IMR-90 (cell line): ENCODE data around the gene RETN. TPM values are rescaled to one million over a fixed set of nuclear protein-coding genes. Genes with fewer than 3 reads are reported as not detected.

Source experiments
- ATAC-seq: fragments of 200-7000 bp; cut with Tn5 transposase; 2 replicates; pipeline ENCODE4 v1.9.1; 2020; ENCODE audit warnings: low read depth, mild to moderate bottlenecking, moderate library complexity
- BruUV-seq: library from RNA; stranded (reverse); fragments of 400-500 nt; replicated peaks from 2 replicates; lab custom pipeline; 2021; lab: Mats Ljungman, UMichigan
- CTCF ChIA-PET: fragments of 300-600 bp; formaldehyde crosslinking; extraction: SDS; loops from one replicate; lab custom pipeline; 2021; ENCODE audit warnings: antibody characterized with exemption; lab: Yijun Ruan, JAX
- POLR2A ChIA-PET: fragments of 300-600 bp; sonication (Branson Sonifier 250); formaldehyde crosslinking; loops from one replicate; lab custom pipeline; 2022; ENCODE audit warnings: antibody characterized with exemption; ENCODE audit not compliant: unreplicated experiment; lab: Charles Lee
- DNase-seq: peaks from one replicate; pipeline ENCODE4 v3.0.0; 2013
- H2AFZ ChIP-seq: replicated peaks from 2 replicates; pipeline ENCODE3; 2013; ENCODE audit warnings: low read length, mild to moderate bottlenecking; ENCODE audit not compliant: poor library complexity
- H2AK5ac ChIP-seq: 2 replicates; pipeline ENCODE4 v1.6.1; 2013; ENCODE audit warnings: low read depth, low read length, inconsistent platforms
- H2AK9ac ChIP-seq: replicated peaks from 2 replicates; pipeline ENCODE3; 2013; ENCODE audit warnings: mild to moderate bottlenecking, low read depth, low read length, moderate library complexity; ENCODE audit not compliant: poor library complexity
- H2BK120ac ChIP-seq: 2 replicates; pipeline ENCODE4 v1.6.1; 2013; ENCODE audit warnings: low read depth, low read length, inconsistent platforms
- H2BK15ac ChIP-seq: 3 replicates; pipeline ENCODE4 v1.6.1; 2013; ENCODE audit warnings: low read depth, low read length, inconsistent platforms
- H2BK20ac ChIP-seq: 2 replicates; pipeline ENCODE4 v1.6.1; 2013; ENCODE audit warnings: low read depth, mild to moderate bottlenecking, inconsistent platforms, low read length, moderate library complexity
- H2BK5ac ChIP-seq: 2 replicates; pipeline ENCODE4 v1.6.1; 2013; ENCODE audit warnings: mild to moderate bottlenecking, low read depth, low read length, inconsistent platforms; ENCODE audit not compliant: poor library complexity, severe bottlenecking
- H3K14ac ChIP-seq: replicated peaks from 2 replicates; pipeline ENCODE4 v1.6.1; 2013; ENCODE audit warnings: low read depth, low read length, inconsistent platforms
- H3K18ac ChIP-seq: 2 replicates; pipeline ENCODE4 v1.6.1; 2013; ENCODE audit warnings: low read depth, low read length, control low read depth
- H3K23ac ChIP-seq: 2 replicates; pipeline ENCODE4 v1.6.1; 2013; ENCODE audit warnings: low read depth, low read length, inconsistent platforms
- H3K27ac ChIP-seq: 2 replicates; pipeline ENCODE4 v1.5.1; 2013; ENCODE audit warnings: mild to moderate bottlenecking, control low read depth, low read length; ENCODE audit not compliant: insufficient read depth
- H3K27me3 ChIP-seq: 2 replicates; pipeline ENCODE4 v1.6.1; 2013; ENCODE audit warnings: low read length; ENCODE audit not compliant: control insufficient read depth, insufficient read depth
- H3K36me3 ChIP-seq: 2 replicates; pipeline ENCODE4 v1.6.1; 2013; ENCODE audit warnings: low read length, mixed read lengths; ENCODE audit not compliant: control insufficient read depth, insufficient read depth
- H3K4ac ChIP-seq: 2 replicates; pipeline ENCODE4 v1.6.1; 2013; ENCODE audit warnings: low read depth, low read length, inconsistent platforms
- H3K4me1 ChIP-seq: 2 replicates; pipeline ENCODE4 v1.6.1; 2013; ENCODE audit warnings: low read length, mixed read lengths; ENCODE audit not compliant: control insufficient read depth, insufficient read depth
- H3K4me2 ChIP-seq: 2 replicates; pipeline ENCODE4 v1.6.1; 2013; ENCODE audit warnings: low read depth, mild to moderate bottlenecking, control low read depth, low read length, moderate library complexity
- H3K4me3 ChIP-seq: 2 replicates; pipeline ENCODE4 v1.5.1; 2013; ENCODE audit warnings: low read depth, mild to moderate bottlenecking, control low read depth, low read length, moderate library complexity; ENCODE audit not compliant: insufficient read depth
- H3K56ac ChIP-seq: 2 replicates; pipeline ENCODE4 v1.6.1; 2013; ENCODE audit warnings: low read length, inconsistent platforms; ENCODE audit not compliant: insufficient read depth; ENCODE audit errors: extremely low read depth
- H3K79me1 ChIP-seq, 2 experiments: 2 replicates each; pipeline ENCODE4 v1.6.1; 2013; ENCODE audit warnings: low read length in 2 of 2, inconsistent platforms in 1 of 2, low read depth in 1 of 2
- H3K9ac ChIP-seq: 2 replicates; pipeline ENCODE4 v1.6.1; 2013; ENCODE audit warnings: low read depth, low read length, control low read depth
- H3K9me1 ChIP-seq: 2 replicates; pipeline ENCODE4 v1.6.1; 2013; ENCODE audit warnings: low read length, inconsistent platforms; ENCODE audit not compliant: insufficient read depth
- H3K9me3 ChIP-seq: 2 replicates; pipeline ENCODE4 v1.6.1; 2013; ENCODE audit warnings: low read length; ENCODE audit not compliant: control insufficient read depth, insufficient read depth
- H4K20me1 ChIP-seq: 2 replicates; pipeline ENCODE4 v1.6.1; 2013; ENCODE audit warnings: low read length, inconsistent platforms; ENCODE audit not compliant: insufficient read depth
- H4K5ac ChIP-seq: 2 replicates; pipeline ENCODE4 v1.6.1; 2013; ENCODE audit warnings: mild to moderate bottlenecking, low read depth, low read length, control low read depth
- H4K8ac ChIP-seq, 2 experiments: 2 replicates each; pipeline ENCODE4 v1.6.1; 2013; ENCODE audit warnings: low read depth in 2 of 2, low read length in 2 of 2, control low read depth in 1 of 2, inconsistent platforms in 1 of 2
- H4K91ac ChIP-seq: 2 replicates; pipeline ENCODE4 v1.6.1; 2013; ENCODE audit warnings: low read depth, low read length, inconsistent platforms; ENCODE audit not compliant: insufficient read depth
- BHLHE40 ChIP-seq: fragments of 150-350 bp; IDR thresholded peaks from 2 replicates; pipeline ENCODE4 v1.6.1; 2016; ENCODE audit warnings: mild to moderate bottlenecking, low read depth, low read length
- ELK1 ChIP-seq: fragments of 150-350 bp; IDR thresholded peaks from 2 replicates; pipeline ENCODE4 v1.6.1; 2016; ENCODE audit warnings: low read depth, mild to moderate bottlenecking, low read length, moderate library complexity, borderline replicate concordance
- SMC3 ChIP-seq: fragments of 150-350 bp; IDR thresholded peaks from 2 replicates; pipeline ENCODE4 v1.6.1; 2016; ENCODE audit warnings: low read depth, mild to moderate bottlenecking, antibody characterized with exemption, low read length, moderate library complexity
- WGBS, 2 experiments: methylation state at CpG; one replicate each; pipeline versions ENCODE4 v1.1.5 to v1.1.7; 2013; ENCODE audit warnings: missing lambda C conversion rate in 2 of 2; ENCODE audit not compliant: insufficient read length in 1 of 2; ENCODE audit errors: extremely low coverage in 2 of 2; 5-methylcytosine and 5-hydroxymethylcytosine counted together
- dilution Hi-C: fragments of 300-500 bp; cut with HindIII; formaldehyde crosslinking; loops from one replicate; pipeline ENCODE4 v1.14.3; 2018; ENCODE audit warnings: low sequenced_read_pairs; ENCODE audit not compliant: unreplicated experiment
- in situ Hi-C: fragments of 300-500 bp; cut with MboI; formaldehyde crosslinking; loops from 3 replicates; pipeline ENCODE4 v1.14.3; 2019; ENCODE audit warnings: low sequenced_read_pairs, inconsistent platforms, mixed read lengths
- intact Hi-C: fragments of 100-400 bp; cut with micrococcal nuclease; formaldehyde crosslinking; loops from 2 replicates; pipeline ENCODE4 v1.10.0; 2022
- polyA plus RNA-seq, 3 experiments: library from polyadenylated mRNA; depleted of rRNA; stranded (reverse); fragments of >200 nt; gene quantifications; 2 replicates each; pipeline ENCODE4 v1.2.3, GENCODE V29; 2012; ENCODE audit warnings: low replicate concordance in 1 of 3
- total RNA-seq: library from RNA; depleted of rRNA; stranded (reverse); fragments of >200 nt; gene quantifications from 2 replicates; pipeline ENCODE4 v1.2.3, GENCODE V29; 2012
- TF ChIP-seq, protein P1 (sequence below): fragments of 150-350 bp; IDR thresholded peaks from 2 replicates; pipeline ENCODE4 v1.6.1; 2017; ENCODE audit warnings: mild to moderate bottlenecking, antibody characterized with exemption, low read length, low read depth

RETN gene
- total and polyA plus RNA-seq, 2 of the 4 experiments (the other 2 are of a cell fraction): not detected

- Histone ChIP-seq H2BK5ac (no peak within 1 kb of the TSS), H2BK120ac (no peak within 1 kb of the TSS), H3K4me2 (no peak within 1 kb of the TSS), H3K23ac (no peak within 1 kb of the TSS), H3K9me1 (peaks cover 4% of the 10 kb centered on the region; the same call in 1 of the 2 replicates), H4K91ac (no peak within 1 kb of the TSS), H3K4me1 (peaks cover 3% of the 10 kb centered on the region; the same call in 1 of the 2 replicates), H3K18ac (no peak within 1 kb of the TSS), H3K14ac (no peak within 1 kb of the TSS), H3K27me3 (peaks cover 14% of the 10 kb centered on the region; the same call in 1 of the 2 replicates), H3K4me3 (no peak within 1 kb of the TSS), H3K27ac (no peak within 1 kb of the TSS), H3K9ac (no peak within 1 kb of the TSS), H3K56ac (no peak within 1 kb of the TSS), H2BK15ac (no peak within 1 kb of the TSS), H2AFZ (no peak within 1 kb of the TSS), H2AK9ac (peak within 1 kb of the TSS; percentile 19), H4K8ac (no peak within 1 kb of the TSS), H3K4ac (no peak within 1 kb of the TSS), H3K9me3 (no peaks in the 10 kb centered on the region), H2BK20ac (no peak within 1 kb of the TSS), H4K20me1 (no peaks in the 10 kb centered on the region), H2AK5ac (no peak within 1 kb of the TSS), H3K36me3 (peaks cover 4% of the 10 kb centered on the region; the same call in 1 of the 2 replicates), H3K79me1 (peaks cover 0 to 21% of the 10 kb centered on the region in 2 experiments; a peak in 3 of 4 replicates), H4K5ac (no peak within 1 kb of the TSS)
- ATAC-seq (no peak), DNase-seq (no peak)
- no peak for TF ChIP-seq BHLHE40
- TF ChIP-seq, protein P1, sequence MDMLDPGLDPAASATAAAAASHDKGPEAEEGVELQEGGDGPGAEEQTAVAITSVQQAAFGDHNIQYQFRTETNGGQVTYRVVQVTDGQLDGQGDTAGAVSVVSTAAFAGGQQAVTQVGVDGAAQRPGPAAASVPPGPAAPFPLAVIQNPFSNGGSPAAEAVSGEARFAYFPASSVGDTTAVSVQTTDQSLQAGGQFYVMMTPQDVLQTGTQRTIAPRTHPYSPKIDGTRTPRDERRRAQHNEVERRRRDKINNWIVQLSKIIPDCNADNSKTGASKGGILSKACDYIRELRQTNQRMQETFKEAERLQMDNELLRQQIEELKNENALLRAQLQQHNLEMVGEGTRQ: no peak
- TF ChIP-seq SMC3: no peak
- no peak for TF ChIP-seq ELK1
- ChIA-PET POLR2A (no interaction called here), CTCF (no interaction called here)
- WGBS, 2 experiments: no CpG with 5 or more reads among the region's 2 CpGs
- intact Hi-C loops: no loop called here
- BruUV-seq: no TSS peak
- in situ Hi-C loops: no loop called here
- dilution Hi-C loops: no loop called here
These were observed 35.2 kb upstream of the RETN start, which contains the start of gene PCP2 for GRCh38 chr19:7633698-7634097. Gene PCP2, minus strand, starts transcription at chr19:7633719. Its CDS starts 262 bp downstream, at chr19:7633457.
